GM21390 (cell line): ENCODE results near the gene OR10J1.

Experiments used
- ATAC-seq: cut with Tn5 transposase; IDR thresholded peaks from one replicate; pipeline ENCODE4 v1.9.1; 2021; ENCODE audit not compliant: unreplicated experiment

Gene OR10J1

GRCh38 chr1:159483501-159483900 is 44.0 kb downstream of the OR10J1 start:
- no peak for ATAC-seq
